MCF 10A (cell line): Measurements from ENCODE around the gene TMBIM1. TPM values are rescaled to one million over a fixed set of nuclear protein-coding genes. Genes with fewer than 3 reads are reported as not detected.

Experiments
- BruUV-seq: library from RNA; stranded (reverse); fragments of 400-500 nt; replicated peaks from 2 replicates; lab custom pipeline; 2021; lab: Mats Ljungman, UMichigan
- CTCF ChIA-PET: fragments of 300-600 bp; sonication (Branson Sonifier 250); formaldehyde crosslinking; extraction: SDS; loops from one replicate; lab custom pipeline; 2021; ENCODE audit warnings: antibody characterized with exemption, inconsistent platforms; lab: Yijun Ruan, JAX
- POLR2A ChIA-PET: fragments of 300-600, 350-650 bp; sonication (Branson Sonifier 250); formaldehyde crosslinking; extraction: SDS; loops from one replicate; lab custom pipeline; 2020; ENCODE audit warnings: antibody characterized with exemption, inconsistent platforms; lab: Yijun Ruan, JAX
- DNase-seq: peaks from one replicate; pipeline ENCODE4 v3.0.0-alpha.2; 2018; ENCODE audit not compliant: unreplicated experiment
- H3K27ac Mint-ChIP-seq: one replicate; pipeline ENCODE4 v1.8.0; 2022; ENCODE audit warnings: mild to moderate bottlenecking, low read depth, mixed read lengths; ENCODE audit not compliant: unreplicated experiment
- H3K27me3 Mint-ChIP-seq: one replicate; pipeline ENCODE4 v1.8.0; 2022; ENCODE audit warnings: mixed read lengths; ENCODE audit not compliant: insufficient read depth, unreplicated experiment
- H3K36me3 Mint-ChIP-seq: one replicate; pipeline ENCODE4 v1.8.0; 2022; ENCODE audit warnings: mild to moderate bottlenecking, moderate library complexity, mixed read lengths; ENCODE audit not compliant: insufficient read depth, unreplicated experiment
- H3K4me1 Mint-ChIP-seq: one replicate; pipeline ENCODE4 v1.8.0; 2022; ENCODE audit warnings: mixed read lengths; ENCODE audit not compliant: insufficient read depth, unreplicated experiment
- H3K4me3 Mint-ChIP-seq: one replicate; pipeline ENCODE4 v1.8.0; 2022; ENCODE audit warnings: mild to moderate bottlenecking, moderate library complexity, mixed read lengths; ENCODE audit not compliant: unreplicated experiment
- H3K9me3 Mint-ChIP-seq: one replicate; pipeline ENCODE4 v1.8.0; 2022; ENCODE audit warnings: mixed read lengths; ENCODE audit not compliant: unreplicated experiment
- CTCF ChIP-seq: fragments of 200-600 bp; IDR thresholded peaks from one replicate; pipeline ENCODE4 v1.8.0; 2022; ENCODE audit warnings: antibody characterized with exemption, mild to moderate bottlenecking; ENCODE audit not compliant: unreplicated experiment
- intact Hi-C: fragments of 100-400 bp; cut with micrococcal nuclease; formaldehyde crosslinking; loops from 2 replicates; pipeline ENCODE4 v1.14.1; 2022
- total RNA-seq: library from RNA; stranded (reverse); gene quantifications from 2 replicates; pipeline ENCODE4 v1.2.3, GENCODE V29; 2022

TMBIM1 gene
- total RNA-seq, 1 experiment from 2014 or later = 107 TPM

GRCh38 chr2:218262631-218263586 is 29.4 kb downstream of the TMBIM1 start:
- no TSS peak for BruUV-seq
- peaks cover 44% of the 10 kb centered on the region for H3K36me3 Mint-ChIP-seq
- CTCF ChIA-PET = interaction anchor here (0.6 kb wide), 1 partner anchor 36 kb away, joined by 4 read pairs; no protein-coding TSS in a partner anchor

DNA sequence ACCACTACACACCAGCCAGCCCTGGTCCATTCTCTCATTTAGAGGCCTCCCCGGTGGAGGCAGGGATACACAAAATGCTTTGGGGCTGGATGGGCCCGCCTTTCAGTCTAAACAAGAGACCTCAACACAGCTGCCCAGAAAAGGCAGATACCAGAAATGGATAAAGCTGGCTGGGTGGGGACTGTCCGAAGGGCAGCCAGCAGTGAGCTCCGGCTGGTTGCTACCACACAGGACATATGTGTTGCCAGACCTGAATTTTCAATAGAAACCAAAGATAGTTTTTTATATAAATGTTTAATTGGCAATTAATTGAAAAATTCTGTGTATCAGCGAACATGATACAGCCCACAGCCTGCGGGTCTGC is 30.1 kb downstream of the TMBIM1 start:
- Mint-ChIP-seq H3K27ac (no peak overlapping the region), H3K9me3 (no peaks in the 10 kb centered on the region), H3K27me3 (no peaks in the 10 kb centered on the region), H3K4me1 (peaks cover 7% of the 10 kb centered on the region), H3K4me3 (no peak overlapping the region), H3K36me3 (peaks cover 37% of the 10 kb centered on the region)
- ChIA-PET POLR2A (interaction anchor here (1.2 to 1.3 kb wide), 2 partner anchors 8 to 9 kb away, joined by 5 to 6 read pairs; partner anchors contain the start of genes AAMP and PNKD), CTCF (interaction anchor here (0.6 to 1.8 kb wide), 2 partner anchors 35 to 75 kb away, joined by 4 read pairs; no protein-coding TSS in a partner anchor)
- no TSS peak for BruUV-seq
- intact Hi-C loops = no loop called here
- no peak for DNase-seq
- no peak for TF ChIP-seq CTCF

More at GRCh38 chr2:218262631-218263586, 29.4 kb downstream of the TMBIM1 start:
- H3K9me3 Mint-ChIP-seq = no peaks in the 10 kb centered on the region
- no peaks in the 10 kb centered on the region for H3K27me3 Mint-ChIP-seq
- no peak for TF ChIP-seq CTCF
- no peak overlapping the region for H3K27ac Mint-ChIP-seq
- intact Hi-C loops = no loop called here
- no peak for DNase-seq
- peaks cover 7% of the 10 kb centered on the region for H3K4me1 Mint-ChIP-seq
- POLR2A ChIA-PET = no interaction called here
- no peak overlapping the region for H3K4me3 Mint-ChIP-seq

- H3K9me3 Mint-ChIP-seq = no peaks in the 10 kb centered on the region
- DNase-seq = no peak
- no peak overlapping the region for H3K27ac Mint-ChIP-seq
- no TSS peak for BruUV-seq
- ChIA-PET POLR2A (interaction anchor here (1.2 to 1.3 kb wide), 2 partner anchors 8 to 9 kb away, joined by 5 to 6 read pairs; partner anchors contain the start of genes AAMP and PNKD), CTCF (interaction anchor here (0.6 to 1.8 kb wide), 4 partner anchors 14 to 145 kb away, joined by 3 to 4 read pairs (median 4); no protein-coding TSS in a partner anchor)
- H3K4me1 Mint-ChIP-seq = peaks cover 1% of the 10 kb centered on the region
- no peak for TF ChIP-seq CTCF
- intact Hi-C loops = no loop called here
- no peak overlapping the region for H3K4me3 Mint-ChIP-seq
- no peaks in the 10 kb centered on the region for H3K27me3 Mint-ChIP-seq
- peaks cover 34% of the 10 kb centered on the region for H3K36me3 Mint-ChIP-seq
These were observed 30.7 kb downstream of the TMBIM1 start for GRCh38 chr2:218261423-218262236.
